Measurements from ENCODE around the gene SDK1. TPM values are rescaled to one million over a fixed set of nuclear protein-coding genes. Genes with fewer than 3 reads are reported as not detected.
A peak's percentile ranks its signal among the peaks of the same experiment; 100 is the strongest.

The SDK1 gene
- total RNA-seq, 1 donor from 2014 or later, result 0.34 TPM

DNA sequence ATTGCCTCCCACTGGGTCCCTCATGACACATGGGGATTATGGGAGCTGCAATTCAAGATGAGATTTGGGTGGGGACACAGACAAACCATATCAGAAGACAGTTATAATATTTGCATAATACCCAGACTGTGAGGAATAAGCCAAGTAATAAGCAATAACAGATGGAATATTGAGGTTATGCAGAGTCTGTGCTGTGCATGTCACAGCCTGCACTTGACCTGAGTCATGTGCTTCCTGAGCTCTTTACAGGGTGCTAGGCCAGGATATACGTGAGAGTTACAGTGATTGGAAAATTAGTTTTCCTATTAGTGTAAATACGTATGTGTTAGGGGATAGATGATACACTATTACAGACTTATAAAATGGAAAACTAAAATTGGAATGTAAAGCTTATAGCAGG, 288.7 kb downstream of the SDK1 start:
- no peak for DNase-seq

DNA sequence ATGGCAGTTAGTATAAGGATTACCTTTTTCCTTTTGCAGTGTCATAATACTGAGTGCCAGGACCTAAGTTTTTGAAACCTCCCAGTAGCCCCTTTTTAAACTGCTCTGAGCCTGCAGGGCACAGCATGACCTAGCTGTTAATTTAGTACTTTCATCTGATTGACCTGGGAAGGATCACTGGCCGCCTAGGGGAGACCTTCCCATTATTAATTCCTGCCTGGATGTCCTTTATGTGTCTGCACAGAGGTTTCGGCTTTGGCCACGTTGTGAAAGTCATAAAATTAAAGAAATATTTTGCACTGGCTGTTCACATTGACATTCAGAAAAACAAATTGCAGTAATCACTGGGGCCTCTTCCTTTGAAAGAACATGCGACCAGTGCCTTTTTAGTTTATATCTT, 290.2 kb downstream of the SDK1 start:
- DNase-seq, result no peak

- no peak for DNase-seq
These were observed 290.9 kb downstream of the SDK1 start for GRCh38 chr7:3591944-3592343.

DNA sequence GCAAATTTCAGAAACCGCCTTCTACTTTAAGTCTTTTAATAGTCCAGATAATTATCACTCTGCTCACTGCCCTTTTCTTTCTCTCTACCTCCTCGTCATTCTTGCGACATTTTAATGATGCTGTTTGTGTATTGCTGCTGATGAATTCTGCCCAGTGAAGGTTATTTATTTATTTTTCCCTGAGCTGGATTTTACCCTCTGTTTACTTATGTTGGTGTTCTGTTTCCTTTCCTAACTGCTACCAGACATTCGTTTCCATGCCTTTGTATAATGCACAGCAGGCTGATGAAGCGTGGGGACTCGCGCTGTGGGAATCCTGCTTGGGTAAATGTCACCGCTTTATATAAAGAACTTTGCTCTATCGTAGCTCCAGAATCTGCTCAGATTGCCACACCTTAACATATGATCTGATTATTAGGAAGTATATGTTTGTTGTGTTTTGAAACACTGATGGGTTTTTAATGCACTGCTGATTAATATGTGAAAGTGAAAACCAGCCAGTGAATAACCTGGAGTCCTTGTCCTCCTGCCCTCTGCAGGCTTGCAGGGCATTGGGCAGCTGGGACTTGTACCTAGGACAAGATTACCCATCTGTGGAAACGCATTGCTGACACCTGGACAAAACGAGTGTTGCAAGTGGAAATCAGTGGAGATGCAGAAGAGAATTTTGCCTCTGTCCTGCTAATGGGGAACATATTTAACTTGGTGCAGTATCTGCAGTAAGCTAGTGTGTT, 291.5 kb downstream of the SDK1 start:
- DNase-seq, result peak; percentile 13

DNA sequence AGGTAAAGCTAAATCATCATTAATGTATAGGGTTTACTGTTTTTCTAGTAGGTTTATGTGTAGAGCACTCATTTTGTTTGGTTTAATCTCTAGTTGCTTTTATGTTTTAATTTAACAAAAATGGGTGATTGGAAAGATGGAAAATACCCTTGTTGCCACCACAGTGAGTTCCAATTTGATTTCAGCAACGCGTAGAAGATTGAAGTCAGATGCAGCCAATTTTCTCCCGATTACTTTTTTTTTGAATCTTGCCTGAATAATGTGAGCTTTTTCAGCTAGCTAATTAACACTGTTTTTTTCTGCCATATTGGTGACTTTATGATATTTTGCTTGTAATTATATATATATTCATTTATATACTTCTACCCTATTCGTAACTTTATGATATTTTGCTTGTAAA, 293.8 kb downstream of the SDK1 start:
- DNase-seq, result no peak

GRCh38 chr7:3598854-3599253, 297.8 kb downstream of the SDK1 start:
- DNase-seq, result no peak

- DNase-seq, result peak; percentile 62
These were observed 304.2 kb downstream of the SDK1 start for GRCh38 chr7:3605222-3605621.

- DNase-seq, result peak; percentile 68
These were observed 305.4 kb downstream of the SDK1 start for GRCh38 chr7:3606436-3606835.

DNA sequence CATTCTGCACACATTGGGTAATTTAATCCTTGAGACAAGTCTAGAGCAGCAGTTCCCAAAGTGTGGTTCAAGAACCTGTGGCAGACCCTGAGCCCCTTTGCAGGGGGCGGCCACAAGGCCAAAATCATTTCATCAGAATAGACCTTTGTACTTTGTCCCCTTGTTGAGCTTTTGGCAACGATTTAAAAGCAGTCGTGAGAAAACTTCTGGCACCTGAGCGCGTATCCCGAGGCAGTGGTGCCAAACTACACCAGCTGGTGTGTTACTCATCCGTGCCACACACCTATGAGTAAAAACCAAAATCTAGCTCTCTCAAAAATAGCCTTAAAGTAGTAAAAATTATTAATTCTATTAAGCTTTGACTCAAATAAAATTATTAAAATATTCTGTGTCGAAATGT, 306.8 kb downstream of the SDK1 start:
- DNase-seq, result no peak

- no peak for DNase-seq
These were observed 315.3 kb downstream of the SDK1 start for GRCh38 chr7:3616306-3616705.

DNA sequence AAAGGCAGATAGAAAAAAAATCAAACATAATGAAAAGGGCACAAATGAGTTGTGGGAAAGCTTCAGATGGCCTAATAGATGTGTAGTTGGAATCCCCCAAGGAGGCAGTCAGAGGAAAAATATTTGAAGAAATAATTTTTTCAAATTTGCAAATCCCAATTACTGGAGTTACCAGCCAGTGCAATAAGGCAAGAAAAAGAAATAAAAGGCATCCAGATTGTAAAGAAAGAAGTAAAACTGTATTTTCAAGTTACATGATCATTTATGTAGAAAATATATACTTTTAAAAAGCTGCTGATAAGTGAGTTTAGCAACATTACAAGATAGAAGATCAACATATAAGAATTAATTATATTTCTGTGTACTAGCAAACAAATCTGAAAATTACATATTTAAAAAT, 329.0 kb downstream of the SDK1 start:
- DNase-seq, result no peak

GRCh38 chr7:3634396-3634795, 333.3 kb downstream of the SDK1 start:
- DNase-seq, result no peak

GRCh38 chr7:3636131-3636860, 335.2 kb downstream of the SDK1 start:
- DNase-seq, result no peak

- DNase-seq, result no peak
These were observed 338.2 kb downstream of the SDK1 start for GRCh38 chr7:3639253-3639652.

- peak; percentile 24 for DNase-seq
These were observed 340.5 kb downstream of the SDK1 start for GRCh38 chr7:3641582-3641981.

DNA sequence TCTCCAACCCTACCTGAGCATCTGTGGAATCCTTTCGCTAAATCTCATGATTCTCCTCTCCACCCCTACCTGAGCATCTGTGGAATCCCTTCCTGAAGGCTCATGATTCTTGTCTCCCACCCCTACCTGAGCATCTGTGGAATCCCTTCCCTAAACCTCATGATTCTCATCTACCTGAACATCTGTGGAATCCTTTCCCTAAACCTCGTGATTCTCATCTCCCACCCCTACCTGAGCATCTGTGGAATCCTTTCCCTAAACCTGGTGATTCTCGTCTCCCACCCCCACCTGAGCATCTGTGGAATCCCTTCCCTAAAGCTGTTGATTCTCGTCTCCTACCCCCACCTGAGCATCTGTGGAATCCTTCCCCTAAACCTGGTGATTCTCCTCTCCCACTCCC, 342.0 kb downstream of the SDK1 start:
- DNase-seq, result no peak

DNA sequence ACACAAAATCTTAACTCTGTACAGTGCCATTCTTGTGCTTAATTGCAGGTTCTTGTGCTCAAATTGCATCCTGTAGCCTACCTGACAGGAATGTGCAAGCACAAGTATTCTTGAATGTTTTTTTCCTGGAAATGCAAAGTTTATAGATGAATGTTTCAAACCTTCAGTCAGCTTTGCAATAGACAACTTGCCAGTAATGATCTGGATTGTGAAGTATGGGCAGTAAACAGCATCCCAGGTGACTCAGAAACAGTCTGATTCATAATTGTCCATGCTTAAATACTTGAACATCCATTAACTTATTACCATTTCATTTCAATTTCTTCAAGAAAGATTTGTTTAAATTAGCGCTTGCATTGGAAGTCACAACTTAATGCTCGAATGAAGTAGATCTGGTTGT, 347.2 kb downstream of the SDK1 start:
- no peak for DNase-seq

- DNase-seq, result peak; percentile 28
These were observed 348.2 kb downstream of the SDK1 start for GRCh38 chr7:3649250-3649649.

GRCh38 chr7:3649678-3650440, 348.8 kb downstream of the SDK1 start:
- no peak for DNase-seq

DNA sequence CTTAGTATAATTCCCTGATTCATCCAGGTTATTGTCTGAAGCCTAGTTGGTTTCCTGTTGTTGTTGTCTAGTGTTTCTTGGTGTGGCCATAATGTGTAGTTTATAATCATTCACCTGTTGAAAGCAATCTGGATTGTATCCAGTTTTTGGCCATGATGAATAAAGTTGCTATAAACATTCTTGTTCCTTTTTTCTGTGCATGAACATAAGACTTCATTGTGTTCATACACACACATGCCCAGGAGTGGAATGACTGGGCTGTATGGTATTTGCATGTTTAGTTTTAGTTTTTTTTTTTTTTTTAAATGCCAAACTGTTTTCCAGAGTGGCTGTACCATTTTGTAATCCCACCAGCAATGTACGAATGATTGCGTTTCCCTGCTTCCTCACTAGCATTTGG, 349.8 kb downstream of the SDK1 start:
- no peak for DNase-seq

- DNase-seq, result no peak
These were observed 354.6 kb downstream of the SDK1 start for GRCh38 chr7:3655635-3656034.

- no peak for DNase-seq
These were observed 356.2 kb downstream of the SDK1 start for GRCh38 chr7:3657206-3657605.

- DNase-seq, result no peak
These were observed 367.7 kb downstream of the SDK1 start for GRCh38 chr7:3668743-3669142.

DNA sequence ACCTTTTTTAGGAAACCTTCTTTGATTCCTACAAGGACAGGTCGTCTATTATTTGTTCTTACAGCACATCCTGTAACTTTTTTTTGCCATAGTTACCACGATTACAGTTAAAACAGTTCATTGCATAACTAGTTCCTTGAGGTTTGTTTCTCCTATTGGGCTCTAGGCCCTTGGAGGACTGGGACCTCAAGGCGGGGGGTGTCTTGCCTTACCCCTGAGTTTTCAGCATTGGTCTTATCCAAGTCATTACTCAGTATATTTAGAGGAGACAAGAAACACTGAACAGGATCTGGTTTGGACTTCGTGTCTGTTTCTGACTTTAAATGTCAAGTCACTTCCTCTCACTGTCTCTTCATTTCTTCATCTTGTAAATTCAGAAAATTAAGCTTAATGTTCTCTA, 369.8 kb downstream of the SDK1 start:
- DNase-seq, result no peak

Data from dermis blood vessel endothelial cell (primary cell).